K562 (cell line): Measurements from ENCODE around the gene MCM5. TPM values are rescaled to one million over a fixed set of nuclear protein-coding genes. Genes with fewer than 3 reads are reported as not detected.

ENCODE experiments used
- ATAC-seq: fragments of 200-7000 bp; cut with Tn5 transposase; 3 replicates; pipeline ENCODE4 v1.9.1; 2020; ENCODE audit warnings: moderate library complexity
- BruUV-seq: library from RNA; stranded (reverse); fragments of 400-500 nt; replicated peaks from 2 replicates; lab custom pipeline; 2021; lab: Mats Ljungman, UMichigan
- CTCF ChIA-PET: fragments of 300-600 bp; formaldehyde crosslinking; extraction: SDS; loops from one replicate; lab custom pipeline; 2021; ENCODE audit warnings: low intra/inter-chr PET ratio; lab: Yijun Ruan, JAX
- POLR2A ChIA-PET: fragments of 300-600, 350-650 bp; sonication (Branson Sonifier 250); formaldehyde crosslinking; extraction: SDS; loops from one replicate; lab custom pipeline; 2021; ENCODE audit warnings: antibody characterized with exemption, inconsistent platforms; lab: Yijun Ruan, JAX
- DNase-seq, 4 experiments: peaks; one replicate each; pipeline versions ENCODE4 v3.0.0 to v3.0.0-alpha.2; 2011 to 2018; ENCODE audit warnings: low spot score in 3 of 4, mixed read lengths in 3 of 4; ENCODE audit errors: extremely low read depth in 1 of 4
- FAIRE-seq: peaks from 2 replicates; lab custom pipeline; 2011; peaks lifted over from hg19 to GRCh38; lab: Jason Lieb, UNC
- H2AFZ ChIP-seq: 2 replicates; pipeline ENCODE4 v1.6.0; 2011; ENCODE audit warnings: low read depth, low read length, control low read depth, inconsistent platforms
- H3K27ac ChIP-seq: fragments of 200-600 bp; 3 replicates; pipeline ENCODE4 v1.8.0; 2011; ENCODE audit warnings: low read depth, mild to moderate bottlenecking, control low read depth, inconsistent platforms, low read length, moderate library complexity, mixed read lengths; ENCODE audit errors: extremely low read depth
- H3K27me3 ChIP-seq, 2 experiments: fragments of 300-600 bp in 1 of 2; 2 replicates in 1 of 2; 3 replicates in 1 of 2; pipeline versions ENCODE4 v1.6.0 to v1.8.0; 2011; ENCODE audit warnings: inconsistent platforms in 2 of 2, low read length in 2 of 2, mild to moderate bottlenecking in 1 of 2, mixed read lengths in 1 of 2, moderate library complexity in 1 of 2; ENCODE audit not compliant: control insufficient read depth in 2 of 2, insufficient read depth in 2 of 2
- H3K36me3 ChIP-seq: fragments of 300-600 bp; 3 replicates; pipeline ENCODE4 v1.8.0; 2011; ENCODE audit warnings: mild to moderate bottlenecking, low read length, inconsistent platforms; ENCODE audit not compliant: control insufficient read depth, insufficient read depth
- H3K4me1 ChIP-seq, 2 experiments: fragments of 200-600 bp in 1 of 2; replicated peaks in 1 of 2; 2 replicates in 1 of 2; 3 replicates in 1 of 2; pipeline versions ENCODE4 v1.5.1 to v1.8.0; 2011; ENCODE audit warnings: inconsistent platforms in 2 of 2, low read length in 2 of 2, mild to moderate bottlenecking in 1 of 2, mixed read lengths in 1 of 2, moderate library complexity in 1 of 2; ENCODE audit not compliant: control insufficient read depth in 2 of 2, insufficient read depth in 2 of 2
- H3K4me2 ChIP-seq: 2 replicates; pipeline ENCODE4 v1.6.1; 2011; ENCODE audit warnings: low read length, control low read depth, inconsistent platforms, mixed read lengths; ENCODE audit not compliant: insufficient read depth
- H3K4me3 ChIP-seq: fragments of 200-600 bp; sonication (generic), shearing (Covaris generic); 2 replicates; pipeline ENCODE4 v1.5.1; 2016; ENCODE audit warnings: control low read depth, inconsistent platforms
- H3K79me2 ChIP-seq: fragments of 200-600 bp; 3 replicates; pipeline ENCODE4 v1.8.0; 2011; ENCODE audit warnings: low read length, inconsistent platforms; ENCODE audit not compliant: control insufficient read depth, insufficient read depth
- H3K9ac ChIP-seq, 2 experiments: 2 replicates each; pipeline versions ENCODE4 v1.6.0 to v1.6.1; 2011; ENCODE audit warnings: low read depth in 2 of 2, low read length in 2 of 2, control low read depth in 1 of 2, inconsistent platforms in 1 of 2, mild to moderate bottlenecking in 1 of 2, mixed read lengths in 1 of 2; ENCODE audit not compliant: insufficient read depth in 1 of 2
- H3K9me1 ChIP-seq: one replicate; pipeline ENCODE4 v1.6.0; 2011; ENCODE audit warnings: inconsistent platforms, mild to moderate bottlenecking, low read length, moderate library complexity; ENCODE audit not compliant: control insufficient read depth, insufficient read depth
- H3K9me3 ChIP-seq: replicated peaks from 2 replicates; pipeline ENCODE4 v1.5.1; 2011; ENCODE audit warnings: low read depth, low read length, inconsistent platforms; ENCODE audit not compliant: control insufficient read depth, insufficient read depth
- H4K20me1 ChIP-seq: replicated peaks from 2 replicates; pipeline ENCODE4 v1.6.1; 2011; ENCODE audit warnings: low read length, inconsistent platforms, mixed read lengths; ENCODE audit not compliant: control insufficient read depth, insufficient read depth
- CLOCK ChIP-seq: fragments of 250-450 bp; sonication (Bioruptor Pico); IDR thresholded peaks from 2 replicates; pipeline ENCODE4 v1.4.0; 2020; ENCODE audit warnings: mild to moderate bottlenecking, moderate library complexity, borderline replicate concordance
- E2F1 ChIP-seq: sonication (generic); formaldehyde crosslinking; IDR thresholded peaks from 2 replicates; pipeline ENCODE4 v1.8.1; 2023; ENCODE audit warnings: mild to moderate bottlenecking, missing genetic modification reagents, moderate library complexity
- E4F1 ChIP-seq: fragments of 250-450 bp; sonication (Bioruptor Pico); IDR thresholded peaks from 2 replicates; pipeline ENCODE4 v1.5.0; 2021; ENCODE audit warnings: mild to moderate bottlenecking, borderline replicate concordance
- HDAC2 ChIP-seq: fragments of 450-650 bp; IDR thresholded peaks from 2 replicates; pipeline ENCODE4 v1.6.1; 2016; ENCODE audit warnings: mild to moderate bottlenecking
- LCOR ChIP-seq: sonication (generic); formaldehyde crosslinking; IDR thresholded peaks from 2 replicates; pipeline ENCODE4 v1.8.0; 2022; ENCODE audit warnings: mild to moderate bottlenecking, missing genetic modification reagents
- NCOA1 ChIP-seq: fragments of 450-650 bp; IDR thresholded peaks from 2 replicates; pipeline ENCODE4 v1.6.1; 2016; ENCODE audit warnings: low read depth
- SPI1 ChIP-seq: IDR thresholded peaks from 2 replicates; pipeline ENCODE4 v1.6.1; 2011; ENCODE audit warnings: low read depth, low read length, control low read depth, borderline replicate concordance
- TEAD2 ChIP-seq: fragments of 450-650 bp; IDR thresholded peaks from 2 replicates; pipeline ENCODE4 v1.6.1; 2016; ENCODE audit warnings: missing genetic modification characterization, control low read depth, missing compliant biosample characterization
- ZNF668 ChIP-seq: fragments of 250-450 bp; sonication (Bioruptor Pico); IDR thresholded peaks from 2 replicates; pipeline ENCODE4 v1.8.0; 2022; ENCODE audit warnings: mild to moderate bottlenecking, inconsistent platforms
- WGBS: fragments of 100-300 bp; shearing (Covaris generic); methylation state at CpG from one replicate; pipeline ENCODE4 v1.1.6; 2016; ENCODE audit warnings: low coverage, mixed read lengths; ENCODE audit not compliant: insufficient coverage; ENCODE audit errors: missing lambda C conversion rate; 5-methylcytosine and 5-hydroxymethylcytosine counted together
- in situ Hi-C: fragments of 300-500 bp; cut with MboI; formaldehyde crosslinking; loops from 4 replicates; pipeline ENCODE4 v1.15.0; 2018; ENCODE audit warnings: inconsistent platforms, mixed read lengths
- intact Hi-C: fragments of 100-400 bp; cut with micrococcal nuclease; formaldehyde crosslinking; loops from 2 replicates; pipeline ENCODE4 v1.14.2; 2022
- polyA plus RNA-seq, 8 experiments: library from polyadenylated mRNA; depleted of rRNA in 4 of 8; stranded (reverse) in 5 of 8; unstranded in 3 of 8; fragments of >200 nt; fragmentation: Nextera tagmentation in 2 of 8; fragmentation: Illumina TruSeq in 1 of 8; extraction: Ambion mirVana in 2 of 8; extraction: Trizol in 1 of 8; gene quantifications; 2 replicates each; pipeline versions ENCODE4 v1.2.1 to v1.2.3, GENCODE V29; 2011 to 2014; ENCODE audit warnings: inconsistent platforms in 1 of 8, missing spikeins in 1 of 8
- total RNA-seq, 7 experiments: library from RNA; depleted of rRNA in 6 of 7; stranded (reverse); fragments of >200 nt in 6 of 7; fragmentation: Illumina TruSeq in 2 of 7; extraction: Trizol in 2 of 7; gene quantifications; 2 replicates each; pipeline versions ENCODE4 v1.2.1 to v1.2.3, GENCODE V29; 2011 to 2021; ENCODE audit warnings: low replicate concordance in 1 of 7

MCM5 gene
- total and polyA plus RNA-seq, 9 of the 15 experiments (the other 6 are each of a cell fraction or from before 2014, with no cell fraction given) = 5.6 to 180 (median 66.1) TPM

- CTCF ChIA-PET = no interaction called here
- Histone ChIP-seq H2AFZ (no peak overlapping the region), H3K9ac (no peak overlapping the region), H3K79me2 (no peaks in the 10 kb centered on the region), H4K20me1 (no peaks in the 10 kb centered on the region), H3K36me3 (peaks cover 6% of the 10 kb centered on the region; the same call in 1 of the 3 replicates), H3K27me3 (no peaks in the 10 kb centered on the region), H3K9me3 (no peaks in the 10 kb centered on the region), H3K4me3 (no peak overlapping the region), H3K4me2 (no peak overlapping the region), H3K9me1 (peaks cover 1% of the 10 kb centered on the region), H3K4me1 (peaks cover 0 to 7% of the 10 kb centered on the region in 2 experiments; a peak in 3 of 5 replicates), H3K27ac (no peak overlapping the region)
- in situ Hi-C loops = no loop called here
- DNase-seq (no peak), ATAC-seq (no peak), FAIRE-seq (no peak)
- BruUV-seq = no TSS peak
- TF ChIP-seq E2F1 (CRISPR knock-in tag) = no peak
- no peak for TF ChIP-seq TEAD2 (tag)
- no peak for TF ChIP-seq LCOR (CRISPR knock-in tag)
- TF ChIP-seq SPI1 = no peak
- no peak for TF ChIP-seq NCOA1
- TF ChIP-seq CLOCK (CRISPR knock-in tag) = no peak
- no peak for TF ChIP-seq HDAC2
- no peak for TF ChIP-seq E4F1 (CRISPR knock-in tag)
- TF ChIP-seq ZNF668 (CRISPR knock-in tag) = no peak
- 50% methylated on average over 2 of the region's 6 CpGs for WGBS
- POLR2A ChIA-PET = no interaction called here
- intact Hi-C loops = no loop called here
Measured at GRCh38 chr22:35442471-35442870, 42.5 kb downstream of the MCM5 start.
